HCT116 (cell line): ENCODE data around the gene ISG20. TPM values are rescaled to one million over a fixed set of nuclear protein-coding genes. Genes with fewer than 3 reads are reported as not detected.
A peak's percentile ranks its signal among the peaks of the same experiment; 100 is the strongest.

ENCODE experiments used
- ATAC-seq: fragments of 200-7000 bp; cut with Tn5 transposase; 2 replicates; pipeline ENCODE4 v1.9.1; 2020; ENCODE audit warnings: mild to moderate bottlenecking, moderate library complexity
- BruUV-seq: library from RNA; stranded (reverse); fragments of 400-500 nt; replicated peaks from 2 replicates; lab custom pipeline; 2021; lab: Mats Ljungman, UMichigan
- CTCF ChIA-PET: fragments of 300-600 bp; sonication (Branson Sonifier 250); formaldehyde crosslinking; loops from one replicate; lab custom pipeline; 2021; ENCODE audit warnings: antibody characterized with exemption; lab: Charles Lee
- POLR2A ChIA-PET: fragments of 300-600, 350-600 bp; sonication (Branson Sonifier 250); formaldehyde crosslinking; loops from one replicate; lab custom pipeline; 2021; ENCODE audit warnings: antibody characterized with exemption; lab: Charles Lee
- RAD21 ChIA-PET, 2 experiments: fragments of 300-600 bp; sonication (Branson Sonifier 250); formaldehyde crosslinking; loops; one replicate each; lab custom pipeline; 2023; ENCODE audit warnings: low total read pairs in 2 of 2; ENCODE audit not compliant: uncharacterized antibody in 2 of 2, unreplicated experiment in 2 of 2, low non-redundant PET in 1 of 2; lab: Charles Lee
- DNase-seq: peaks from one replicate; pipeline ENCODE4 v3.0.0-alpha.2; 2010; ENCODE audit warnings: low read depth, low spot score
- H2AFZ ChIP-seq: fragments of 200-600 bp; shearing (Covaris generic), sonication (generic); 2 replicates; pipeline ENCODE4 v1.6.1; 2017; ENCODE audit warnings: low read depth, mixed run types, mixed read lengths, antibody characterized with exemption, low read length; ENCODE audit not compliant: poor library complexity, severe bottlenecking
- H3K27ac ChIP-seq: 2 replicates; pipeline ENCODE4 v1.5.1; 2012; ENCODE audit warnings: low read depth, low read length
- H3K27me3 ChIP-seq: fragments of 200-600 bp; sonication (generic); 2 replicates; pipeline ENCODE4 v1.6.1; 2016; ENCODE audit warnings: mixed run types, low read length, mixed read lengths; ENCODE audit not compliant: insufficient read depth
- H3K36me3 ChIP-seq, 2 experiments: fragments of 200-500 bp in 1 of 2; fragments of 200-600 bp in 1 of 2; sonication (Bioruptor generic) in 1 of 2; sonication (generic) in 1 of 2; 2 replicates each; pipeline versions ENCODE4 v1.5.1 to v1.6.1; 2014 to 2016; ENCODE audit warnings: low read length in 2 of 2, inconsistent platforms in 1 of 2, mixed read lengths in 1 of 2, mixed run types in 1 of 2; ENCODE audit not compliant: insufficient read depth in 2 of 2, control insufficient read depth in 1 of 2
- H3K4me1 ChIP-seq, 2 experiments: fragments of 200-600 bp in 1 of 2; sonication (generic) in 1 of 2; 2 replicates each; pipeline versions ENCODE4 v1.5.1 to v1.6.1; 2012 to 2017; ENCODE audit warnings: low read length in 2 of 2, inconsistent platforms in 1 of 2, mild to moderate bottlenecking in 1 of 2, mixed read lengths in 1 of 2, mixed run types in 1 of 2, moderate library complexity in 1 of 2; ENCODE audit not compliant: insufficient read depth in 2 of 2, control insufficient read depth in 1 of 2
- H3K4me2 ChIP-seq: fragments of 200-600 bp; sonication (generic); 2 replicates; pipeline ENCODE4 v1.6.1; 2017; ENCODE audit warnings: mixed run types, low read length, mixed read lengths
- H3K4me3 ChIP-seq, 2 experiments: fragments of 200-600 bp in 1 of 2; sonication (generic) in 1 of 2; replicated peaks in 1 of 2; 2 replicates each; pipeline ENCODE4 v1.5.1; 2011 to 2016; ENCODE audit warnings: low read length in 2 of 2, control low read depth in 1 of 2, low read depth in 1 of 2, mild to moderate bottlenecking in 1 of 2, mixed read lengths in 1 of 2, mixed run types in 1 of 2
- H3K79me2 ChIP-seq: fragments of 200-600 bp; sonication (generic); 2 replicates; pipeline ENCODE4 v1.6.1; 2017; ENCODE audit warnings: mild to moderate bottlenecking, mixed run types, low read length, moderate library complexity, mixed read lengths; ENCODE audit not compliant: insufficient read depth
- H3K9ac ChIP-seq: fragments of 200-600 bp; sonication (generic); 2 replicates; pipeline ENCODE4 v1.6.1; 2016; ENCODE audit warnings: low read length, mixed read lengths
- H3K9me2 ChIP-seq: fragments of 200-600 bp; sonication (generic), shearing (Covaris generic); 2 replicates; pipeline ENCODE4 v1.6.1; 2017; ENCODE audit warnings: mixed run types, mild to moderate bottlenecking, moderate library complexity; ENCODE audit not compliant: insufficient read depth
- H3K9me3 ChIP-seq, 2 experiments: fragments of 200-500 bp in 1 of 2; fragments of 200-600 bp in 1 of 2; sonication (Bioruptor generic) in 1 of 2; sonication (generic) in 1 of 2; 2 replicates each; pipeline ENCODE4 v1.6.1; 2014 to 2017; ENCODE audit warnings: low read length in 2 of 2, mixed read lengths in 2 of 2, inconsistent platforms in 1 of 2, low read depth in 1 of 2, mild to moderate bottlenecking in 1 of 2, mixed run types in 1 of 2, moderate library complexity in 1 of 2; ENCODE audit not compliant: control insufficient read depth in 1 of 2, insufficient read depth in 1 of 2
- H4K20me1 ChIP-seq: fragments of 200-600 bp; sonication (generic), shearing (Covaris generic); 2 replicates; pipeline ENCODE4 v1.6.1; 2017; ENCODE audit warnings: mixed run types, mild to moderate bottlenecking, moderate library complexity; ENCODE audit not compliant: insufficient read depth
- CEBPB ChIP-seq: IDR thresholded peaks from 2 replicates; pipeline ENCODE4 v1.6.1; 2012; ENCODE audit warnings: low read depth
- EGR1 ChIP-seq: IDR thresholded peaks from 2 replicates; pipeline ENCODE4 v1.6.1; 2012; ENCODE audit warnings: low read depth
- JUND ChIP-seq: IDR thresholded peaks from 2 replicates; pipeline ENCODE4 v1.6.1; 2012
- POLR2A ChIP-seq: IDR thresholded peaks from 2 replicates; pipeline ENCODE4 v1.7.0; 2011; ENCODE audit warnings: borderline replicate concordance; ENCODE audit not compliant: insufficient read depth, insufficient read length; ENCODE audit errors: extremely low read depth
- RAD21 ChIP-seq: IDR thresholded peaks from 2 replicates; pipeline ENCODE4 v1.6.1; 2012; ENCODE audit warnings: low read depth, mild to moderate bottlenecking
- SIN3A ChIP-seq: IDR thresholded peaks from 2 replicates; pipeline ENCODE4 v1.6.1; 2012; ENCODE audit warnings: low read depth
- TCF7L2 ChIP-seq: IDR thresholded peaks from 2 replicates; pipeline ENCODE4 v1.7.0; 2011; ENCODE audit warnings: borderline replicate concordance, inconsistent platforms; ENCODE audit not compliant: insufficient read depth, insufficient read length; ENCODE audit errors: extremely low read depth
- intact Hi-C: fragments of 100-400 bp; cut with micrococcal nuclease; formaldehyde crosslinking; loops from 2 replicates; pipeline ENCODE4 v1.10.0; 2022
- total RNA-seq: library from RNA; stranded (reverse); gene quantifications from one replicate; pipeline ENCODE4 v1.2.1, GENCODE V29; 2021; ENCODE audit not compliant: unreplicated experiment
- TF ChIP-seq, protein P1 (sequence below): IDR thresholded peaks from 2 replicates; pipeline ENCODE4 v1.6.1; 2012; ENCODE audit warnings: low read depth
- TF ChIP-seq, protein P2 (sequence below): IDR thresholded peaks from 2 replicates; pipeline ENCODE4 v1.6.1; 2011; ENCODE audit warnings: mild to moderate bottlenecking, low read length, moderate library complexity; ENCODE audit not compliant: insufficient replicate concordance; ENCODE audit errors: extremely low read depth
- TF ChIP-seq, protein P3 (sequence below): IDR thresholded peaks from 2 replicates; pipeline ENCODE4 v1.6.1; 2012
- TF ChIP-seq, protein P4 (sequence below), 3 experiments: fragments of 200-600 bp in 1 of 3; sonication (generic) in 1 of 3; IDR thresholded peaks in 2 of 3; conservative IDR thresholded peaks in 1 of 3; 2 replicates each; pipeline ENCODE4 v1.5.1; 2012 to 2017; ENCODE audit warnings: low read depth in 2 of 3, low read length in 2 of 3, antibody characterized with exemption in 1 of 3, borderline replicate concordance in 1 of 3, control low read depth in 1 of 3, mild to moderate bottlenecking in 1 of 3, mixed read lengths in 1 of 3, mixed run types in 1 of 3, moderate library complexity in 1 of 3; ENCODE audit not compliant: insufficient read depth in 1 of 3

ISG20 gene
- total RNA-seq, 1 experiment from 2014 or later, result 11.0 TPM

DNA sequence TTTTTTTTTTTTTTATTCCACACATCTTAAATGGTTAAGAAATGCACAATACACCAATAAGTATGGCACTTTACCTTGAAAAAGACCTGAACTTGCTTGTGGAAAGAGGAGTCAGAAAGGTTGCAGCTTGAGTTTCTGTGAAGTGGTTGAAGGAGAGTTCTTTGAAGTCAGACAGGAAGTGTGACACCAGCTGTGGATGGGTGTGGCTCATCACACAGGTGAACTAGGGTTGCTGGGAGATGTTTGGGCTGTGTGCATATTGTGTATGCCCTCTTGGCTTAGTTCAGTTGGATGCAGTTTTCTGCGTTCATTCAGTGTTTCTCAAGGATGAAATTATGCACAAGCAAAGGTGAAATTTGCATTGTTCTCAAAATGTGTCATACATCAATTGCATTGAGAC, 11.4 kb upstream of the ISG20 start:
- no peaks in the 10 kb centered on the region for H3K27me3 ChIP-seq
- H3K4me3 ChIP-seq, result no peak overlapping the region
- H3K9me2 ChIP-seq, result no peaks in the 10 kb centered on the region
- peak overlapping the region; percentile 16; the same call in 1 of the 2 replicates for H3K4me2 ChIP-seq
- no peaks in the 10 kb centered on the region for H3K9me3 ChIP-seq
- BruUV-seq, result no TSS peak
- H3K4me1 ChIP-seq, result peaks cover 11 to 52% of the 10 kb centered on the region in 2 experiments
- H3K27ac ChIP-seq, result no peak overlapping the region
- ChIA-PET RAD21 (no interaction called here), POLR2A (interaction anchor here (1.4 kb wide), 1 partner anchor 11 kb away, joined by 3 read pairs; the partner anchor contains the start of gene ISG20), CTCF (no interaction called here)
- DNase-seq (no peak), ATAC-seq (no peak)
- no peak for TF ChIP-seq CEBPB
- TF ChIP-seq TCF7L2, result peak; percentile 65
- H3K36me3 ChIP-seq, result peaks cover 25 to 66% of the 10 kb centered on the region in 2 experiments
- intact Hi-C loops, result no loop called here
- no peak overlapping the region for H2AFZ ChIP-seq
- H3K9ac ChIP-seq, result no peak overlapping the region
- H4K20me1 ChIP-seq, result peaks cover 44% of the 10 kb centered on the region; the same call in 1 of the 2 replicates
- H3K79me2 ChIP-seq, result peaks cover 98% of the 10 kb centered on the region

DNA sequence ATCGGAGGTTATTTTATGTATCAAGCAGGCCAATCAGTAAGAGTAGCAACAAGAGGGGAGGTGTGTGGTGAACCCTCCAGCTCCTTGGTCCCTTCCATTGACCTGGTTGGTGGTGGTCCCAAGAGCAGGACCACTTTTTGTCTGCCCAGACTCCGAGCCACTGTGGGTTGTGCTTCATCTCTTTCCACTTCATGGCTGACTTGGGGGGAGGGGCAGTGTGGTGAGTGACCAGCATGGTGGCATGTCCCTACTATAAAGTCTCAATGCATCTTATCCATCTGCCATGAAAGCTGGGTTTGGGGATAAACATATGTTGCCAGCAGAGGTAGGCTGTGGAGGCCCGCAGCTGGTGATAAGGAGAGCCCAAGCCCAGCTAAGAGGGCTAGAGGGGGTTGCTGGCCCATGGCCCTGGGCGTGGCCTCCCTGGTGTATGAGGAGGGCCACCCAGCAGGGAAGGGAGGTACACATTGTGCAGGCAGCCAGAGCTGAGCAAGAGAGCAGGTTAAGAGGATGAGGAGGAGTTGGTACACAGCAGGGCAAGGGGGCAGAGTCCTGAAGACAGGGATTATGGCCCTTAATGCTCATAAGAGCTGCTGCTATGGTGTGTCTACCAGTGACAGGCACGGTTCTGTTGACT, 10.7 kb upstream of the ISG20 start:
- intact Hi-C loops, result no loop called here
- ATAC-seq (no peak), DNase-seq (no peak)
- H3K4me3 ChIP-seq, result no peak overlapping the region
- ChIA-PET POLR2A (interaction anchor here (0.6 to 1.4 kb wide), 3 partner anchors 10 to 265 kb away, joined by 3 to 4 read pairs (median 4); partner anchors contain the start of gene ISG20), RAD21 (no interaction called here), CTCF (no interaction called here)
- H3K4me1 ChIP-seq, result peaks cover 5 to 45% of the 10 kb centered on the region in 2 experiments
- H3K9me2 ChIP-seq, result no peaks in the 10 kb centered on the region
- no peak overlapping the region for H3K9ac ChIP-seq
- no peaks in the 10 kb centered on the region for H3K27me3 ChIP-seq
- H3K9me3 ChIP-seq, result no peaks in the 10 kb centered on the region
- H4K20me1 ChIP-seq, result peaks cover 44% of the 10 kb centered on the region; the same call in 1 of the 2 replicates
- BruUV-seq, result no TSS peak
- H3K79me2 ChIP-seq, result peaks cover 91% of the 10 kb centered on the region
- peaks cover 25 to 67% of the 10 kb centered on the region in 2 experiments for H3K36me3 ChIP-seq
- no peak overlapping the region for H3K27ac ChIP-seq
- H3K4me2 ChIP-seq, result no peak overlapping the region
- no peak overlapping the region for H2AFZ ChIP-seq
- TF ChIP-seq SIN3A (no peak), POLR2A (no peak), TCF7L2 (no peak), EGR1 (no peak), RAD21 (no peak), JUND (no peak)
- TF ChIP-seq, protein P1, sequence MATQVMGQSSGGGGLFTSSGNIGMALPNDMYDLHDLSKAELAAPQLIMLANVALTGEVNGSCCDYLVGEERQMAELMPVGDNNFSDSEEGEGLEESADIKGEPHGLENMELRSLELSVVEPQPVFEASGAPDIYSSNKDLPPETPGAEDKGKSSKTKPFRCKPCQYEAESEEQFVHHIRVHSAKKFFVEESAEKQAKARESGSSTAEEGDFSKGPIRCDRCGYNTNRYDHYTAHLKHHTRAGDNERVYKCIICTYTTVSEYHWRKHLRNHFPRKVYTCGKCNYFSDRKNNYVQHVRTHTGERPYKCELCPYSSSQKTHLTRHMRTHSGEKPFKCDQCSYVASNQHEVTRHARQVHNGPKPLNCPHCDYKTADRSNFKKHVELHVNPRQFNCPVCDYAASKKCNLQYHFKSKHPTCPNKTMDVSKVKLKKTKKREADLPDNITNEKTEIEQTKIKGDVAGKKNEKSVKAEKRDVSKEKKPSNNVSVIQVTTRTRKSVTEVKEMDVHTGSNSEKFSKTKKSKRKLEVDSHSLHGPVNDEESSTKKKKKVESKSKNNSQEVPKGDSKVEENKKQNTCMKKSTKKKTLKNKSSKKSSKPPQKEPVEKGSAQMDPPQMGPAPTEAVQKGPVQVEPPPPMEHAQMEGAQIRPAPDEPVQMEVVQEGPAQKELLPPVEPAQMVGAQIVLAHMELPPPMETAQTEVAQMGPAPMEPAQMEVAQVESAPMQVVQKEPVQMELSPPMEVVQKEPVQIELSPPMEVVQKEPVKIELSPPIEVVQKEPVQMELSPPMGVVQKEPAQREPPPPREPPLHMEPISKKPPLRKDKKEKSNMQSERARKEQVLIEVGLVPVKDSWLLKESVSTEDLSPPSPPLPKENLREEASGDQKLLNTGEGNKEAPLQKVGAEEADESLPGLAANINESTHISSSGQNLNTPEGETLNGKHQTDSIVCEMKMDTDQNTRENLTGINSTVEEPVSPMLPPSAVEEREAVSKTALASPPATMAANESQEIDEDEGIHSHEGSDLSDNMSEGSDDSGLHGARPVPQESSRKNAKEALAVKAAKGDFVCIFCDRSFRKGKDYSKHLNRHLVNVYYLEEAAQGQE, result no peak
- TF ChIP-seq, protein P2, sequence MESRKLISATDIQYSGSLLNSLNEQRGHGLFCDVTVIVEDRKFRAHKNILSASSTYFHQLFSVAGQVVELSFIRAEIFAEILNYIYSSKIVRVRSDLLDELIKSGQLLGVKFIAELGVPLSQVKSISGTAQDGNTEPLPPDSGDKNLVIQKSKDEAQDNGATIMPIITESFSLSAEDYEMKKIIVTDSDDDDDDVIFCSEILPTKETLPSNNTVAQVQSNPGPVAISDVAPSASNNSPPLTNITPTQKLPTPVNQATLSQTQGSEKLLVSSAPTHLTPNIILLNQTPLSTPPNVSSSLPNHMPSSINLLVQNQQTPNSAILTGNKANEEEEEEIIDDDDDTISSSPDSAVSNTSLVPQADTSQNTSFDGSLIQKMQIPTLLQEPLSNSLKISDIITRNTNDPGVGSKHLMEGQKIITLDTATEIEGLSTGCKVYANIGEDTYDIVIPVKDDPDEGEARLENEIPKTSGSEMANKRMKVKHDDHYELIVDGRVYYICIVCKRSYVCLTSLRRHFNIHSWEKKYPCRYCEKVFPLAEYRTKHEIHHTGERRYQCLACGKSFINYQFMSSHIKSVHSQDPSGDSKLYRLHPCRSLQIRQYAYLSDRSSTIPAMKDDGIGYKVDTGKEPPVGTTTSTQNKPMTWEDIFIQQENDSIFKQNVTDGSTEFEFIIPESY, result no peak
- TF ChIP-seq, protein P3, sequence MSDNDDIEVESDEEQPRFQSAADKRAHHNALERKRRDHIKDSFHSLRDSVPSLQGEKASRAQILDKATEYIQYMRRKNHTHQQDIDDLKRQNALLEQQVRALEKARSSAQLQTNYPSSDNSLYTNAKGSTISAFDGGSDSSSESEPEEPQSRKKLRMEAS, result no peak
- TF ChIP-seq, protein P4, sequence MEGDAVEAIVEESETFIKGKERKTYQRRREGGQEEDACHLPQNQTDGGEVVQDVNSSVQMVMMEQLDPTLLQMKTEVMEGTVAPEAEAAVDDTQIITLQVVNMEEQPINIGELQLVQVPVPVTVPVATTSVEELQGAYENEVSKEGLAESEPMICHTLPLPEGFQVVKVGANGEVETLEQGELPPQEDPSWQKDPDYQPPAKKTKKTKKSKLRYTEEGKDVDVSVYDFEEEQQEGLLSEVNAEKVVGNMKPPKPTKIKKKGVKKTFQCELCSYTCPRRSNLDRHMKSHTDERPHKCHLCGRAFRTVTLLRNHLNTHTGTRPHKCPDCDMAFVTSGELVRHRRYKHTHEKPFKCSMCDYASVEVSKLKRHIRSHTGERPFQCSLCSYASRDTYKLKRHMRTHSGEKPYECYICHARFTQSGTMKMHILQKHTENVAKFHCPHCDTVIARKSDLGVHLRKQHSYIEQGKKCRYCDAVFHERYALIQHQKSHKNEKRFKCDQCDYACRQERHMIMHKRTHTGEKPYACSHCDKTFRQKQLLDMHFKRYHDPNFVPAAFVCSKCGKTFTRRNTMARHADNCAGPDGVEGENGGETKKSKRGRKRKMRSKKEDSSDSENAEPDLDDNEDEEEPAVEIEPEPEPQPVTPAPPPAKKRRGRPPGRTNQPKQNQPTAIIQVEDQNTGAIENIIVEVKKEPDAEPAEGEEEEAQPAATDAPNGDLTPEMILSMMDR (IDR thresholded peaks at IDR 0.05 in 2 of 3, conservative IDR thresholded peaks at IDR 0.05 in 1 of 3; ENCODE audit: borderline replicate concordance in 1 of 3, insufficient read depth in 1 of 3, low read depth in 2 of 3, low read length in 2 of 3), result no peak
